Keratinocyte (primary cell): ENCODE results near the gene DAPK3. TPM values are rescaled to one million over a fixed set of nuclear protein-coding genes. Genes with fewer than 3 reads are reported as not detected.

Experiments used
- DNase-seq: peaks from one replicate; pipeline ENCODE4 v3.0.0-alpha.2; 2011; ENCODE audit warnings: low read depth, missing footprints, low spot score
- FAIRE-seq: peaks from 2 replicates; lab custom pipeline; 2011; peaks lifted over from hg19 to GRCh38; lab: Jason Lieb, UNC
- H2AFZ ChIP-seq: 2 replicates; pipeline ENCODE4 v1.6.0; 2012; ENCODE audit warnings: low read length, control low read depth, inconsistent platforms; ENCODE audit not compliant: control insufficient read depth
- H3K27ac ChIP-seq: 2 replicates; pipeline ENCODE4 v1.5.1; 2011; ENCODE audit warnings: low read length; ENCODE audit not compliant: control insufficient read depth, insufficient read depth
- H3K27me3 ChIP-seq: 3 replicates; pipeline ENCODE4 v1.6.0; 2011; ENCODE audit warnings: low read length; ENCODE audit not compliant: control insufficient read depth, insufficient read depth; ENCODE audit errors: extremely low read depth
- H3K36me3 ChIP-seq, 2 experiments: 2 replicates in 1 of 2; 3 replicates in 1 of 2; pipeline ENCODE4 v1.5.1; 2011; ENCODE audit warnings: low read length in 2 of 2, mild to moderate bottlenecking in 1 of 2; ENCODE audit not compliant: control insufficient read depth in 2 of 2, insufficient read depth in 2 of 2; ENCODE audit errors: extremely low read depth in 1 of 2
- H3K4me1 ChIP-seq: 3 replicates; pipeline ENCODE4 v1.5.1; 2011; ENCODE audit warnings: low read length; ENCODE audit not compliant: control insufficient read depth, insufficient read depth; ENCODE audit errors: extremely low read depth
- H3K4me2 ChIP-seq: 3 replicates; pipeline ENCODE4 v1.6.0; 2011; ENCODE audit warnings: low read depth, low read length; ENCODE audit not compliant: control insufficient read depth, insufficient read depth; ENCODE audit errors: extremely low read depth
- H3K4me3 ChIP-seq, 3 experiments: fragments of 200-600 bp in 1 of 3; sonication (generic) in 1 of 3; 2 replicates in 2 of 3; 3 replicates in 1 of 3; pipeline ENCODE4 v1.5.1; 2011 to 2016; ENCODE audit warnings: low read length in 3 of 3, mild to moderate bottlenecking in 3 of 3, control low read depth in 2 of 3, inconsistent platforms in 1 of 3, low read depth in 1 of 3, mixed read lengths in 1 of 3, mixed run types in 1 of 3, moderate library complexity in 1 of 3; ENCODE audit not compliant: control insufficient read depth in 2 of 3, insufficient read depth in 2 of 3; ENCODE audit errors: extremely low read depth in 1 of 3
- H3K79me2 ChIP-seq: 2 replicates; pipeline ENCODE4 v1.6.0; 2012; ENCODE audit warnings: low read length; ENCODE audit not compliant: control insufficient read depth, insufficient read depth
- H3K9ac ChIP-seq: 3 replicates; pipeline ENCODE4 v1.6.0; 2011; ENCODE audit warnings: low read length; ENCODE audit not compliant: control insufficient read depth, insufficient read depth; ENCODE audit errors: extremely low read depth
- H3K9me1 ChIP-seq: 3 replicates; pipeline ENCODE4 v1.6.0; 2011; ENCODE audit warnings: low read length; ENCODE audit not compliant: control insufficient read depth, insufficient read depth; ENCODE audit errors: extremely low read depth
- H3K9me3 ChIP-seq: 2 replicates; pipeline ENCODE4 v1.5.1; 2012; ENCODE audit warnings: low read depth, low read length; ENCODE audit not compliant: control insufficient read depth
- H4K20me1 ChIP-seq: 3 replicates; pipeline ENCODE4 v1.6.0; 2011; ENCODE audit warnings: low read length; ENCODE audit not compliant: control insufficient read depth, insufficient read depth; ENCODE audit errors: extremely low read depth
- CTCF ChIP-seq, 3 experiments: IDR thresholded peaks in 1 of 3; conservative IDR thresholded peaks in 1 of 3; optimal IDR thresholded peaks in 1 of 3; 2 replicates in 2 of 3; 3 replicates in 1 of 3; pipeline versions ENCODE3 to v1.5.1; 2011; ENCODE audit warnings: low read length in 3 of 3, mild to moderate bottlenecking in 3 of 3, moderate library complexity in 2 of 3, control low read depth in 1 of 3, inconsistent platforms in 1 of 3; ENCODE audit not compliant: insufficient read depth in 2 of 3; ENCODE audit errors: extremely low read depth in 1 of 3
- EZH2 ChIP-seq: IDR thresholded peaks from one replicate; pipeline ENCODE4 v1.6.1; 2012; ENCODE audit warnings: inconsistent platforms, mild to moderate bottlenecking, low read length, moderate library complexity
- dilution Hi-C: fragments of 300-500 bp; cut with MboI; formaldehyde crosslinking; loops from one replicate; pipeline ENCODE4 v1.7.0; 2020; ENCODE audit warnings: low sequenced_read_pairs; ENCODE audit not compliant: extremely low pct_ligation_motif_present
- polyA plus RNA-seq, 5 experiments: library from polyadenylated mRNA; depleted of rRNA in 3 of 5; stranded (reverse) in 3 of 5; stranded (forward) in 1 of 5; unstranded in 1 of 5; fragments of >200 nt; gene quantifications; 1 replicate in 1 of 5; 2 replicates in 3 of 5; 3 replicates in 1 of 5; pipeline versions ENCODE4 v1.2.1 to v1.2.3, GENCODE V29; 2011 to 2012; ENCODE audit warnings: missing spikeins in 2 of 5, low read depth in 1 of 5, low replicate concordance in 1 of 5

The DAPK3 gene
- polyA plus RNA-seq, 1 donor (not counting 4 experiments of a cell fraction or from before 2014, with no cell fraction given), result 57.3 TPM

- dilution Hi-C loops, result no loop called here
- Histone ChIP-seq H3K27me3 (no peaks in the 10 kb centered on the region), H3K9ac (no peak overlapping the region), H3K27ac (no peak overlapping the region), H3K4me3 (no peak overlapping the region), H4K20me1 (peaks cover 6% of the 10 kb centered on the region), H3K36me3 (no peaks in the 10 kb centered on the region), H3K4me1 (peaks cover 19% of the 10 kb centered on the region), H3K9me3 (no peaks in the 10 kb centered on the region), H3K4me2 (no peak overlapping the region), H3K9me1 (no peaks in the 10 kb centered on the region), H2AFZ (peak overlapping the region; percentile 4), H3K79me2 (no peaks in the 10 kb centered on the region)
- no peak for FAIRE-seq
- TF ChIP-seq EZH2 (no peak), CTCF (optimal IDR thresholded peaks at IDR 0.05 in 1 of 3, IDR thresholded peaks at IDR 0.05 in 1 of 3, conservative IDR thresholded peaks at IDR 0.05 in 1 of 3; ENCODE audit: extremely low read depth in 1 of 3, insufficient read depth in 2 of 3, low read length in 3 of 3) (no peak)
- no peak for DNase-seq
These were observed 19.9 kb upstream of the DAPK3 start for GRCh38 chr19:3990815-3991117.

- H3K9me1 ChIP-seq, result peaks cover 3% of the 10 kb centered on the region
- H2AFZ ChIP-seq, result peak overlapping the region; percentile 75
- no peaks in the 10 kb centered on the region for H3K27me3 ChIP-seq
- peak overlapping the region; percentile 100 for H3K4me2 ChIP-seq
- dilution Hi-C loops, result no loop called here
- H4K20me1 ChIP-seq, result peaks cover 27% of the 10 kb centered on the region
- FAIRE-seq, result no peak
- H3K4me1 ChIP-seq, result peaks cover 35% of the 10 kb centered on the region
- H3K79me2 ChIP-seq, result peaks cover 25% of the 10 kb centered on the region
- H3K36me3 ChIP-seq, result peaks cover 12 to 20% of the 10 kb centered on the region in 2 experiments
- no peaks in the 10 kb centered on the region for H3K9me3 ChIP-seq
- peak overlapping the region; percentile 1 to 98 (median 83) for H3K4me3 ChIP-seq
- no peak overlapping the region for H3K27ac ChIP-seq
- DNase-seq, result peak; percentile 25
- peak overlapping the region; percentile 22 for H3K9ac ChIP-seq
- no peak for TF ChIP-seq EZH2
- peak; percentile 68 to 94 (median 79) for TF ChIP-seq CTCF (optimal IDR thresholded peaks at IDR 0.05 in 1 of 3, IDR thresholded peaks at IDR 0.05 in 1 of 3, conservative IDR thresholded peaks at IDR 0.05 in 1 of 3; ENCODE audit: extremely low read depth in 1 of 3, insufficient read depth in 2 of 3, low read length in 3 of 3)
These were observed 16.9 kb upstream of the DAPK3 start for GRCh38 chr19:3987619-3988371.
